DMS79 (cell line): ENCODE data around the gene PIGN.

ENCODE experiments used
- DNase-seq: peaks from one replicate; lab custom pipeline; 2025; lab: John Stamatoyannopoulos, UW

Gene PIGN

GRCh38 chr18:62186774-62187542, at the start of gene PIGN, which contains the start of gene RELCH:
TSS of gene PIGN (minus strand) at chr18:62187056. CDS start at chr18:62161353, 25,703 bp downstream.
TSS of gene RELCH (plus strand) at chr18:62187255. CDS start at chr18:62187506, 251 bp downstream.
- peak; percentile 97 for DNase-seq

DNA sequence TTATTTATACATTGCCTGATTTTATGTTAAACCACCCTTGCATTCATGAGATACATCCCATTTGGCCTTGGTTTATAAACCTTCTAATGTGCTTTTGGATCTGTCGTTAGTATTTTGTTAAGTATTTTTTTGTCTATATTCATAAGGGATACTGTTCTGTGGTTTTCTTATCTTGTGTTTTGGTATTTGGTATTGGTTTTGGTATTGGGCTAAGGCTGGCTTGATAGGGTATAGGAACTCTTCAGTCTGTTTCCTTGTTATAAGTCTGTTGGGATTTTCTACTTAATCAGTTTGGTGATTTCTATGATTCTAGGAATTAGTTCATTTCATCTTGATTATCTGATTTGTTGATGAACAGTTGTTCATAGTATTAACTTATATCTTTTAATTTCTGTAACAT, 49.4 kb upstream of the PIGN start:
- DNase-seq = no peak

- no peak for DNase-seq
Observed at GRCh38 chr18:62226047-62226446, 39.2 kb upstream of the PIGN start.

DNA sequence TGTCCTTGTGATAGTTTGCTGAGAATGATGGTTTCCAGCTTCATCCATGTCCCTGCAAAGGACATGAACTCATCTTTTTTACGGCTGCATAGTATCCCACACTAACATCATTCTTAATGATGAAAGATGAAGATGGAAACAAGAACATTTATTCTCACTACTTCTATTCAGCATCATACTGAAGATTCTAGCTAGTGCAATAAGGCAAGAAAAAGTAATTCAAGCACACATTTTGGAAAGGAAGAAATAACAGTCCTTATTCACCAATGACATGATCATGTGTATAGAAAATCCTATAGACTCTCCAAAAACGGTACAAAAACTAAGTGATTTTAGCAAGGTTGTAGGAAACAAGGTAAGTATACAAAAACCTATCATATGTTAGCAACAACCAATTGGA, 37.4 kb upstream of the PIGN start:
- DNase-seq = no peak

GRCh38 chr18:62214790-62215189, 27.9 kb upstream of the PIGN start:
- DNase-seq = no peak

DNA sequence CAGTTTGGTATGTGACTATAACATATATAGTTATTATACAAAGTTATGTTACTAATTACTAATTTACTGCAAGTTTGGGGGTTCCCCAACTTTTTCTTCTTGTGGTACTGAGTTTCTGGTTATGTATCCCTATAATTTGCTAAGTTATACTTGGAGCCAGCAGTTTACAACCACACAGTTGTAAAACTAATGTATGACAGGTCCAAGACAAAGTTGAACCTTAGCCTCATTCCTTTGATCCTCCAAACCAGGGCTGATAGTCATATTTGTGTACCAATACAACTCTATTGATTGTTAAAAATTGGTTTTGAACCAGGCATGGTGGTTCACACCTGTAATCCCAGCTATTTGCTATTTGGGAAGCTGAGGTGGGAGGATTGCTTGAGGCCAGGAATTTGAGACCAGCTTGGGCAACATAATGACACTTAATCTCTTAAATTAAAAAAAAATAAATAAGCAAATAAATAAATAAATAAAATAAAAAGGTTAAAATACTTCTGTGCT, 24.5 kb upstream of the PIGN start:
- no peak for DNase-seq

DNA sequence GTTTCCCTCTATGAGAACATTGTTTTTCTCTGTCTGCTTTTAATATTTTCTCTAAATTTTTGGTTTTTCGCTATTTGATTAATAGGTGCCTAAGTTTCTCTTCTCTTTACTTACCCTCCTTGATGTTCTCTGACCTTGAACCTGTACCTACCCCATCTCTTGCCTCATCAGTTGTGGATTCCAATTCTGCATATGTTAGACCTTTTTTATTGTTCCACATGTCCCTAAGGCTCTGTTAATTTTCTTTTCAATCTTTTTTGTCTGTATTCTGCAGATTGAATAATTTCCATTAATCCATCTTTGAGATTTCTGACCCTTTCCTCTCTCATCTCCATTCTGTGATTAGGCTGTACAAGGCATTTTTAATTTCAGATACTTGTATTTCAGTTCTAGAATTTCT, 23.3 kb upstream of the PIGN start:
- DNase-seq = no peak

DNA sequence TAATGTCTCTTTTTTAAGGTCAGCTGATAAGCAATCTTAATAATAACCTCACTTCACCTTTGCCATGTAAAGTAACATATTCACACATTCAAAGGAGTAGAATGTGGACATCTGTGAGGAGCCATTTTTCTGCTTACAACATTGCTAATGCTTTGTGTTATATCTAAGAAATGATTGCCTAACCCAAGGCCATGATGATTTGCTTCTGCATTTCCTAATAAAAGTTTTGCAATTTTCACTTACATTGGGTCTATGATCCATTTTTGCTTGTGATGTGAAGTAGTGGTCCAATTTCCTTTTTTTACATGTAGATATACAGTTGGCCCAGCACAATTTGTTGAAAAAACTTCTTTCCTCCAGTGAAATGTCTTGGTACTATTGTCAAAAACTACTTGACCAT, 22.2 kb upstream of the PIGN start:
- DNase-seq = no peak

- DNase-seq = no peak
Observed at GRCh38 chr18:62206593-62206992, 19.7 kb upstream of the PIGN start.

DNA sequence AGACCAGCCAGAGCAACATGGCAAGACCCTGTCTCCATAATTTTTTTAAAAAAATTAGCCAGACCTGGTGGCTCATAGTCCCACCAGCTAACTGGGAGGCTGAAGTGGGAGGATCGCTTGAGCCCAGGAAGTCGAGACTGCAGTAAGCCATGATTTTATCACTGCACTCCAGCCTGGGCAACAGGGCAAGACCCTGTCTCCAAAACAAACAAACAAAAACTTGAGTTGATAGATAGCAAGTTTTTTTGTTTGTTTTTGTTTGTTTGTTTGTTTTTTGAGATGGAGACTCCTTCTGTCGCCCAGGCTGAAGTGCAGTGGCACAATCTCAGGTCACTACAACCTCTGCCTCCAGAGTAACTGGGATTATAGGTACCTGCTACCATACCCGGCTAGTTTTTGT, 19.0 kb upstream of the PIGN start:
- no peak for DNase-seq

DNA sequence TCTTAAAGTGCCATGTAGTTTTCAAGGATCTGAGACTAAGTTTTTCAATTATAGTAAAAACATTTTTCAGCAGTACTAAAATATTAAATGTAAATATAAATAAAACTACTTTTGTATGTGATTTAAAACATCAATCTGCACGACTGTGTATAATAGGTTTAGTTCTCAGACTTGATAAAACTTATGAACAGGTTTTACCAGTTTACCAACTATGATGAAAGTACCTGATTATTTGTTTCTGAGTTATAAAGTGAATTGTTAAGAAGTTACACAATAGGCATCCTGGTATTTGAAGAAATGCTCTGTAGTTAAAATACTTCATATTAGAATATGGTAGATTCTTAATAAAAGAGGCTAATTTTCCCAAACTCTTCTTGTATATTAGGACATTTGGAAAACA, 15.0 kb upstream of the PIGN start:
- DNase-seq = no peak

DNA sequence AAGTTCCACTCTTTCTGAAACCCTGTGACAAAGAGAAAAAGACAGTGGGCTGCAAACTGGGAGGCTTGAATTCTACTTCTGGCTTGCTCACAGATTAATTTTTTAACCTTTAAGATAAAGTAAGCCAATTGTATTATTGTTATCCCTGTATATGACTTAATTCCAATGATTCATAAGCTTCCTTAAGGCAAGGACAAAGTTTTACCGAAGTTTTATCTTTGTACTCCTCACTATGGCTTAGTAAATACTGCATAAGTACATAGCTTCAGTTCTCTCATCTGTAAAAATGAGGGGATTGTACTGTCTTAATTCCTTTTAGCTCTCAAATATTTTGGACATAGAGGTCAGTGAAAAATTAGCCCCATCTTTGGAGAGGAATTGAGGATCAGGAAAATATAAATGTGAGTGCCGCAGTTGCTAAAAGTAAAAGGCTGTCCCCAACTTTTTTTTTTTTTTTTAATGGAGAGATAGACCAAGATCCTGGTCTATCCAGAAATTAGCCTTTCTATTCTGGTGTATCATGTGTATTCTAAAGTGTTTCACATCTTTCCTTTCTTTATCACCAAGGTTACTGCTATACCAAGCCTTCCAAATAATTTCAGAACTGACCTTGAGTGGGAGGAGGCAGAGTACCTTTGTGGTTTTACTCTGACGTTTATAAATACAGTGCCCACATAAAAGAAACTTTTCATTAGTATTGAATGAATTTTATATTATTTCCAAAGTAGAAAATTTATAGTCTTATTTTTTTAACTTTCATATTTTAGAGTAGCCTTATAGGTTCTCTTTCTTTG, 13.5 kb upstream of the PIGN start:
- DNase-seq = no peak

DNA sequence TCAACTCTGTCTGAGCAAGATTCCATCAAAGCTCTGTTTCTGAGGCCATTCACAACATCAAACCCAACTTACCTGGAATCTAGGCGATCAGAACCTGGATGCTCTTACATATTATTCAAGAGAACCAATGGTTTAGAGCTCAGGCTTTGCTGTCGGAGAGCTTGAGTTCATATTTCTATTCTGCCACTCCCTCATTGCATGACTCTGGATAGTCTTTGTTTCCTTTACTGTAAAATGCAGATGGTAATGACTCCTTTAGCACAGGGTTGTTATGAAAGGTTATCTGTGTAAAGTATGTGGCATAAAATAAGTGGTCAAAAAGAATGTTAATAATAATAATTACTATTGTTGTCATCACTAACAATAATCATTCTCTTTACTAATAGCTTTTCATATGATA, 12.8 kb upstream of the PIGN start:
- DNase-seq = no peak

- DNase-seq = no peak
Observed at GRCh38 chr18:62198259-62198658, 11.4 kb upstream of the PIGN start.

DNA sequence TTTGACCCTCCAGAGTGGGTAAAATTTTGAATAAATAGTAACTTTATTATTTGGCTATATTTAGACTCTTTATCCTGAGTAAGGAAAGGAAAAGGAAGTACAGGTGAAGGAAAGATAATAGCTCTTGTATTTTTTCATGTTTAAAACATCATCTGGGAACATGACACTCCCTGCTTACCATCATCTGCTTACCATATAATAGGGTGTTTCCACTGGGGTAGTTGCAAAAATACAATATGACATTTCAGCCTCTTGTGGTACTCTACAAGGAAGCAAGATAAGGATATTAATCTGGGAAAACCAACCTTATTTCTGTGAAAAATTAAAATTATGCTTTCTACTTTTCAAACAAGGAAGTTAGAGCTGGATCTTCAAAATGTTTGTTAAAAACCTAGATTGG, 10.1 kb upstream of the PIGN start:
- no peak for DNase-seq

DNA sequence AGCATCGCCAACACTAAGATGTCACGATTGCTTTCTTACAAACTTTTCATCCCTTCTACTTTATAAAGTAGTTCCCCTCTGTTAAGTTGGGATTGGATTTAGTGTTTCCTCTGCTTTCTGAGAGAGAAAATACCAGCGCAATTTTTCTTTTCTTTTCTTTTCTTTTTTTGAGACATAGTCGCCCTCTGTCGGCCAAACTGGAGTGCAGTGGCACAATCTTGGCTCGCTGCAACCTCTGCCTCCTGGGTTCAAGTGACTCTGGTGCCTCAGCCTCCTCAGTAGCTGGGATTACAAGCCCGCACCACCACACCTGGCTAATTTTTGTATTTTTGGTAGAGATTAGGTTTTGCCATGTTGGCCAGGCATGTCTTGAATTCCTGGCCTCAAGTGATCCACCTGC, 9.2 kb upstream of the PIGN start:
- no peak for DNase-seq

DNA sequence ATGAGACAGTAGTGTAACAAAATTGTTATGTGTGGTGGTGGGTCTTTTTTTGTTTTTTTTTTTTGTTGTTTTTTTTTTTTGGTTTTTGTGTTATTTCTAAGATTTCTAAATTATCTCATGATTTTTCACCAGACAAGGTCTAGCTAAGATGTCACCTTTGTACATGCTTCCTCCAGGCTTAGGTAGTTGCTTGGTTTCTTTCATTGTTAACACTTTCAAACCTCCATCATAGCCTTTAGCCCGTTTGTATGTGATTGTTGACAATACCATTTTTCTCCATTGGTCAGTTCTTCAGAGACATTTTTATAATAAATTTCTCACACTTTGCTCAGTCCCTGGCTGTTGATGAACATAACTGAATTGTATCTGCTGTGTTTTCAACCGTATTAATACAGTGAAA, 2.4 kb upstream of the PIGN start:
- DNase-seq = no peak

- DNase-seq = peak; percentile 17
Observed at GRCh38 chr18:62187543-62188510, 971 bp upstream of the PIGN start.

- no peak for DNase-seq
Observed at GRCh38 chr18:62186499-62186773, 420 bp downstream of the PIGN start.

GRCh38 chr18:62183578-62184195, 3.2 kb downstream of the PIGN start:
- DNase-seq = peak; percentile 14

DNA sequence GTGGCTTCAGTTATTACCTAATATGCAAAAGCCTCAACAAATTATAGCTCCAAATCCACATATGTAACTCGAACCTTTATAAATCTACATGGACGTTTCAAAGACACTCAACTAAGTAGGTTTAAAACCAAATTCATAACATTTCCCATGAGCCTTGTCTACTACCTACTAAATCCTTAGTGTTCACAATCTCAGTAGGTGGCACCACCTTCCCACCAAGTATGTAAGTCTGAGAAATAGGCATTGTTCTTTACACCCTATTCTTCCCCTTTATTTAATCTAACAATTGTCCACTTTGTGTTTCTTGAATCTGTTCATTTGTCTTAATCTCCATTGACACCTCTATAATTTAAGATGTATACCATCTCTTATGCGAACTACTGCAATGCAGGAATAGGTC, 4.6 kb downstream of the PIGN start:
- no peak for DNase-seq

DNA sequence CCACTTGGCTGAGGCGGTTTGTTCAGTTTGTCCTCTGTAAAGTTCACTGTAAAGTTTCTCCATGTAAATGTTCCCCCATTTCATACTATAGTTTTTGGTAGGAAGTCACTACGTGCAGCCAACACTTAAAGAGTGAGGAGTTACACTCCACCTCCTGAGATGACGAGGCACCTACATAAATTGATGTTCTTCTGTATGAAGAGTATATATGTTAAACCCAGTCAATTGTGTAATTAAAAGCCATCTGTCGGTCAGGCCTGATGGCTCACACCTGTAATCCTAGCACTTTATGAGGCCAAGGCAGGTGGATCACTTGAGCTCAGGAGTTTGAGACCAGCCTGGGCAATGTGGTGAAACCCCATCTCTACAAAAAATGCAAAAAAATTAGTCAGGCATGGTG, 7.6 kb downstream of the PIGN start:
- no peak for DNase-seq
